GM23338 (cell line): ENCODE data around the gene KCNN3. TPM values are rescaled to one million over a fixed set of nuclear protein-coding genes. Genes with fewer than 3 reads are reported as not detected.

Source experiments
- EZH2 ChIP-seq: fragments of 200-600 bp; sonication (generic); IDR thresholded peaks from one replicate; pipeline ENCODE4 v1.8.0; 2017; ENCODE audit warnings: antibody characterized with exemption, mild to moderate bottlenecking, low read depth; ENCODE audit not compliant: unreplicated experiment
- NANOG ChIP-seq: IDR thresholded peaks from 2 replicates; pipeline ENCODE4 v1.6.1; 2016; ENCODE audit warnings: antibody characterized with exemption, borderline replicate concordance
- ZNF331 ChIP-seq: fragments of 250-450 bp; sonication (Bioruptor Pico); IDR thresholded peaks from 2 replicates; pipeline ENCODE4 v1.5.0; 2020; ENCODE audit warnings: low read depth, mild to moderate bottlenecking, moderate library complexity
- polyA plus RNA-seq: library from polyadenylated mRNA; unstranded; fragments of >200 nt; fragmentation: Nextera tagmentation; extraction: Ambion mirVana; gene quantifications from 2 replicates; pipeline ENCODE4 v1.2.1, GENCODE V29; 2016
- total RNA-seq: library from RNA; depleted of rRNA; stranded (reverse); fragments of >200 nt; shearing (Covaris generic); gene quantifications from 2 replicates; pipeline ENCODE4 v1.2.3, GENCODE V29; 2014
- TF ChIP-seq, protein P1 (sequence below): fragments of 250-450 bp; sonication (Bioruptor Pico); IDR thresholded peaks from 2 replicates; pipeline ENCODE4 v1.5.0; 2020; ENCODE audit warnings: mild to moderate bottlenecking, moderate library complexity
- TF ChIP-seq, protein P2 (sequence below): IDR thresholded peaks from one replicate; pipeline ENCODE4 v1.6.1; 2018; ENCODE audit warnings: antibody characterized with exemption; ENCODE audit not compliant: unreplicated experiment
- TF ChIP-seq, protein P3 (sequence below): IDR thresholded peaks from 2 replicates; pipeline ENCODE4 v1.6.1; 2016; ENCODE audit warnings: antibody characterized with exemption

The KCNN3 gene
- total and polyA plus RNA-seq, 2 experiments from 2014 or later, result 1.9 to 3.0 TPM

DNA sequence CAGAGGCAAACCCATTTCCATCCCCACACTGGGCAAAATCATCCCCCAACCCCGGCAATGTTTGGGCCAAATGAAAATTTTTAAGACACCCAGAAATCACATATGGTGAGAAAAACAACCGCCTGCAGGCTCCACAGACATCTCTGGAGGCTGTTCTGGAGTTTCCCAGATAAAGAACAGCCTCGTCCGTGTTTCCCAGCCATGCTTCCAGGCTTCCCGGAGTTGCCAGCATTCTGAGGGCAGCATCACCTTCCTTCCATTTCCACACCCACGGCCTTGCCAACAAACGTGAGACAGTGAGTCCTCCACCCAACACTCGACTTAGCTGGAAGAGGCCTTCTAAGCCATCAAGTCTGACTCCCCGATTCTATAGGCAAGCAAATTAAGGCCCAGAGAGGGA, 36.9 kb downstream of the KCNN3 start (continued):
- TF ChIP-seq, protein P1, sequence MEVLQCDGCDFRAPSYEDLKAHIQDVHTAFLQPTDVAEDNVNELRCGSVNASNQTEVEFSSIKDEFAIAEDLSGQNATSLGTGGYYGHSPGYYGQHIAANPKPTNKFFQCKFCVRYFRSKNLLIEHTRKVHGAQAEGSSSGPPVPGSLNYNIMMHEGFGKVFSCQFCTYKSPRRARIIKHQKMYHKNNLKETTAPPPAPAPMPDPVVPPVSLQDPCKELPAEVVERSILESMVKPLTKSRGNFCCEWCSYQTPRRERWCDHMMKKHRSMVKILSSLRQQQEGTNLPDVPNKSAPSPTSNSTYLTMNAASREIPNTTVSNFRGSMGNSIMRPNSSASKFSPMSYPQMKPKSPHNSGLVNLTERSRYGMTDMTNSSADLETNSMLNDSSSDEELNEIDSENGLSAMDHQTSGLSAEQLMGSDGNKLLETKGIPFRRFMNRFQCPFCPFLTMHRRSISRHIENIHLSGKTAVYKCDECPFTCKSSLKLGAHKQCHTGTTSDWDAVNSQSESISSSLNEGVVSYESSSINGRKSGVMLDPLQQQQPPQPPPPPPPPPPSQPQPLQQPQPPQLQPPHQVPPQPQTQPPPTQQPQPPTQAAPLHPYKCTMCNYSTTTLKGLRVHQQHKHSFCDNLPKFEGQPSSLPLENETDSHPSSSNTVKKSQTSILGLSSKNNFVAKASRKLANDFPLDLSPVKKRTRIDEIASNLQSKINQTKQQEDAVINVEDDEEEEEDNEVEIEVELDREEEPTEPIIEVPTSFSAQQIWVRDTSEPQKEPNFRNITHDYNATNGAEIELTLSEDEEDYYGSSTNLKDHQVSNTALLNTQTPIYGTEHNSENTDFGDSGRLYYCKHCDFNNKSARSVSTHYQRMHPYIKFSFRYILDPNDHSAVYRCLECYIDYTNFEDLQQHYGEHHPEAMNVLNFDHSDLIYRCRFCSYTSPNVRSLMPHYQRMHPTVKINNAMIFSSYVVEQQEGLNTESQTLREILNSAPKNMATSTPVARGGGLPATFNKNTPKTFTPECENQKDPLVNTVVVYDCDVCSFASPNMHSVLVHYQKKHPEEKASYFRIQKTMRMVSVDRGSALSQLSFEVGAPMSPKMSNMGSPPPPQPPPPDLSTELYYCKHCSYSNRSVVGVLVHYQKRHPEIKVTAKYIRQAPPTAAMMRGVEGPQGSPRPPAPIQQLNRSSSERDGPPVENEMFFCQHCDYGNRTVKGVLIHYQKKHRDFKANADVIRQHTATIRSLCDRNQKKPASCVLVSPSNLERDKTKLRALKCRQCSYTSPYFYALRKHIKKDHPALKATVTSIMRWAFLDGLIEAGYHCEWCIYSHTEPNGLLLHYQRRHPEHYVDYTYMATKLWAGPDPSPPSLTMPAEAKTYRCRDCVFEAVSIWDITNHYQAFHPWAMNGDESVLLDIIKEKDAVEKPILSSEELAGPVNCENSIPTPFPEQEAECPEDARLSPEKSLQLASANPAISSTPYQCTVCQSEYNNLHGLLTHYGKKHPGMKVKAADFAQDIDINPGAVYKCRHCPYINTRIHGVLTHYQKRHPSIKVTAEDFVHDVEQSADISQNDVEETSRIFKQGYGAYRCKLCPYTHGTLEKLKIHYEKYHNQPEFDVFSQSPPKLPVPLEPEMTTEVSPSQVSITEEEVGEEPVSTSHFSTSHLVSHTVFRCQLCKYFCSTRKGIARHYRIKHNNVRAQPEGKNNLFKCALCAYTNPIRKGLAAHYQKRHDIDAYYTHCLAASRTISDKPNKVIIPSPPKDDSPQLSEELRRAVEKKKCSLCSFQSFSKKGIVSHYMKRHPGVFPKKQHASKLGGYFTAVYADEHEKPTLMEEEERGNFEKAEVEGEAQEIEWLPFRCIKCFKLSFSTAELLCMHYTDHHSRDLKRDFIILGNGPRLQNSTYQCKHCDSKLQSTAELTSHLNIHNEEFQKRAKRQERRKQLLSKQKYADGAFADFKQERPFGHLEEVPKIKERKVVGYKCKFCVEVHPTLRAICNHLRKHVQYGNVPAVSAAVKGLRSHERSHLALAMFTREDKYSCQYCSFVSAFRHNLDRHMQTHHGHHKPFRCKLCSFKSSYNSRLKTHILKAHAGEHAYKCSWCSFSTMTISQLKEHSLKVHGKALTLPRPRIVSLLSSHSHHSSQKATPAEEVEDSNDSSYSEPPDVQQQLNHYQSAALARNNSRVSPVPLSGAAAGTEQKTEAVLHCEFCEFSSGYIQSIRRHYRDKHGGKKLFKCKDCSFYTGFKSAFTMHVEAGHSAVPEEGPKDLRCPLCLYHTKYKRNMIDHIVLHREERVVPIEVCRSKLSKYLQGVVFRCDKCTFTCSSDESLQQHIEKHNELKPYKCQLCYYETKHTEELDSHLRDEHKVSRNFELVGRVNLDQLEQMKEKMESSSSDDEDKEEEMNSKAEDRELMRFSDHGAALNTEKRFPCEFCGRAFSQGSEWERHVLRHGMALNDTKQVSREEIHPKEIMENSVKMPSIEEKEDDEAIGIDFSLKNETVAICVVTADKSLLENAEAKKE (CRISPR knock-in tag), result no peak
- TF ChIP-seq, protein P2, sequence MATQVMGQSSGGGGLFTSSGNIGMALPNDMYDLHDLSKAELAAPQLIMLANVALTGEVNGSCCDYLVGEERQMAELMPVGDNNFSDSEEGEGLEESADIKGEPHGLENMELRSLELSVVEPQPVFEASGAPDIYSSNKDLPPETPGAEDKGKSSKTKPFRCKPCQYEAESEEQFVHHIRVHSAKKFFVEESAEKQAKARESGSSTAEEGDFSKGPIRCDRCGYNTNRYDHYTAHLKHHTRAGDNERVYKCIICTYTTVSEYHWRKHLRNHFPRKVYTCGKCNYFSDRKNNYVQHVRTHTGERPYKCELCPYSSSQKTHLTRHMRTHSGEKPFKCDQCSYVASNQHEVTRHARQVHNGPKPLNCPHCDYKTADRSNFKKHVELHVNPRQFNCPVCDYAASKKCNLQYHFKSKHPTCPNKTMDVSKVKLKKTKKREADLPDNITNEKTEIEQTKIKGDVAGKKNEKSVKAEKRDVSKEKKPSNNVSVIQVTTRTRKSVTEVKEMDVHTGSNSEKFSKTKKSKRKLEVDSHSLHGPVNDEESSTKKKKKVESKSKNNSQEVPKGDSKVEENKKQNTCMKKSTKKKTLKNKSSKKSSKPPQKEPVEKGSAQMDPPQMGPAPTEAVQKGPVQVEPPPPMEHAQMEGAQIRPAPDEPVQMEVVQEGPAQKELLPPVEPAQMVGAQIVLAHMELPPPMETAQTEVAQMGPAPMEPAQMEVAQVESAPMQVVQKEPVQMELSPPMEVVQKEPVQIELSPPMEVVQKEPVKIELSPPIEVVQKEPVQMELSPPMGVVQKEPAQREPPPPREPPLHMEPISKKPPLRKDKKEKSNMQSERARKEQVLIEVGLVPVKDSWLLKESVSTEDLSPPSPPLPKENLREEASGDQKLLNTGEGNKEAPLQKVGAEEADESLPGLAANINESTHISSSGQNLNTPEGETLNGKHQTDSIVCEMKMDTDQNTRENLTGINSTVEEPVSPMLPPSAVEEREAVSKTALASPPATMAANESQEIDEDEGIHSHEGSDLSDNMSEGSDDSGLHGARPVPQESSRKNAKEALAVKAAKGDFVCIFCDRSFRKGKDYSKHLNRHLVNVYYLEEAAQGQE, result no peak
- TF ChIP-seq NANOG (no peak), ZNF331 (no peak), EZH2 (no peak)
- TF ChIP-seq, protein P3, sequence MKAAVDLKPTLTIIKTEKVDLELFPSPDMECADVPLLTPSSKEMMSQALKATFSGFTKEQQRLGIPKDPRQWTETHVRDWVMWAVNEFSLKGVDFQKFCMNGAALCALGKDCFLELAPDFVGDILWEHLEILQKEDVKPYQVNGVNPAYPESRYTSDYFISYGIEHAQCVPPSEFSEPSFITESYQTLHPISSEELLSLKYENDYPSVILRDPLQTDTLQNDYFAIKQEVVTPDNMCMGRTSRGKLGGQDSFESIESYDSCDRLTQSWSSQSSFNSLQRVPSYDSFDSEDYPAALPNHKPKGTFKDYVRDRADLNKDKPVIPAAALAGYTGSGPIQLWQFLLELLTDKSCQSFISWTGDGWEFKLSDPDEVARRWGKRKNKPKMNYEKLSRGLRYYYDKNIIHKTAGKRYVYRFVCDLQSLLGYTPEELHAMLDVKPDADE, result no peak
